NCI-H1092 (cell line): ENCODE data around the gene PLSCR3.

Experiments
- DNase-seq: peaks from one replicate; lab custom pipeline; 2025; lab: John Stamatoyannopoulos, UW

Gene PLSCR3

DNA sequence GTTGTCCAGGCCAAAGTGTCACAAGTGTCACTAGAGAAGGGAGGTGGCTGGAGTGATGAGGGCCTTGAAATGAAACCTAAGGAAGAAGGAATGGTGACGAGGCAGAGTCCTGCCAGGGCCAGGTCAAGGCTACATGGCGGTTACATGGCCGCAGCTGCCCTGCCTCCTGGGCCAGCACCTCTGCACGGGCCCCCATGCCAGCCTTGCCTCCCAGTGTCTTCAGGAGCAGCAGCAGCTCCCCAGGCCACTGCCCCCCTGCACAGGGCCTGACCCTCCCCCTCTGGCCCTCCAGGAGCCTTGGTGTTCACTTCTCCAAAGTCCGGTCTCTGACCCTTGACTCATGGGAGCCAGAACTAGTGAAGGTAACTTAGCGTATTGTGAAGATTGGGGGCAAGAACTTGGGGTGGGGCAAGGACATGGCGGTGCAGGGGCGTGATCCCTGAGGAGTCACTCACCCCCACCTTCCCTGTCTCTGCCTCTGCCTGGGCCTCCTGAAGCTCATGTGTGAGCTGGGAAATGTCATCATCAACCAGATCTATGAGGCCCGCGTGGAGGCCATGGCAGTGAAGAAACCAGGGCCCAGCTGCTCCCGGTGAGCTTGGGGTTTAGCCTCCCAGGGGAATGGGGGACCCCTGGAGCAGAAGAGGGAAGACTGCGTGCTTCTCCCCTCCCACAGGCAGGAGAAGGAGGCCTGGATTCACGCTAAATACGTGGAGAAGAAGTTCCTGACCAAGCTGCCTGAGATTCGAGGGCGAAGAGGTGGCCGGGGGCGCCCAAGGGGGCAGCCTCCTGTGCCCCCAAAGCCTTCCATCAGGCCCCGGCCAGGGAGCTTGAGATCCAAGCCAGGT lies 46.5 kb downstream of the PLSCR3 start:
- DNase-seq, result no peak

DNA sequence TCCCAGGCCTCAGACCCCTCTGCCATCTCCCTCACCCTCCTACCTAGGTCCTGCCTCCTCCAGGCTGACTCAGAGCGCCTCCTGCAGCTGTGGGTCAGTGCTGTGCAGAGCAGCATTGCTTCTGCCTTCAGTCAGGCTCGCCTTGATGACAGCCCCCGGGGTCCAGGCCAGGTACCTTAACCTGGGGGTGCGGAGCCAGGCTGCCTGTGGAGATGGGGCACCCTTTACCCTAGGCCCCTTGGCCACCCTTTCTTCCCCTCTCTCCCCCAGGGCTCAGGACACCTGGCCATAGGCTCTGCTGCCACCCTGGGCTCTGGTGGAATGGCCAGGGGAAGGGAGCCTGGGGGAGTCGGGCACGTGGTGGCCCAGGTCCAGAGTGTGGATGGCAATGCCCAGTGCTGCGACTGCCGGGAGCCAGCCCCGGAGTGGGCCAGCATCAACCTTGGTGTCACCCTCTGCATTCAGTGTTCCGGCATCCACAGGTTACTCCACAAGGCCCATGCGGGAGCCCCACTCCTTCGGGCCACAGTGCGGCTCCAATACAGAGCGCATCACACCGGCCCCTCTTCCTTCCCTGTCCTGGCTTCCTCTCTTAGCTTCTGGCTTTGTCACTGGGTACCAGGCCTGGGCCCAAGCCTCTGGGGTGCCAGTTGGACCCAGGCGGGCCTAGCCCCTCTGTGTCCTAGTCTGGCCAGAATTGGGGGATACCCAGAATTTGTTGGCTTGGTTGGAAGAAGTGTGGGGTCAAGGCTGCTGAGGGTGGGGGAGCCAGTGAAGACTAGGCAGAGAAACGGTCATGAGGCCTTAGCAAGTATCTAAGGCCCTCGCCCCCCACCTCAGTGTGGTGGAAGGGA lies 47.3 kb downstream of the PLSCR3 start:
- DNase-seq, result no peak

GRCh38 chr17:7343250-7343649 lies 51.1 kb downstream of the PLSCR3 start:
- DNase-seq, result no peak

DNA sequence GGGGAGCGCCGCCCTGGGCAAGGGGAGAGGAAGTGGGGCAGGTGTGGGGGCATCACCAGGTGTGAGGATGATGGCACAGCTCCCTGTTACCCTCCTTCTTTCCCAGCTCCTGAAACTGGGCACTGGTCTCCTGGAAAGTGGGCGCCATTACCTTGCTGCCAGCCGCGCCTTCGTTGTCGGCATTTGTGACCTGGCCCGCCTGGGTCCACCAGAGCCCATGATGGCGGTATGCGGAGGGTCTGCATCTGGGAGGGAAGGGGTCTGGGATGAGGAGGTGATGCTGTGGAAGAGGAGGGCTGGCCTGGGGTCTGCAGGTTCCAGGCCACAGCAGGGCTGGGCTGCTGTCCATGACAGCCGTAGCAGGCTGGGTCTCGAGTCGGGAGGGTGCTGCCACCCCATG lies 52.5 kb downstream of the PLSCR3 start:
- no peak for DNase-seq

- DNase-seq, result no peak
Observed at GRCh38 chr17:7340179-7340578, 54.1 kb downstream of the PLSCR3 start.
